Thoracic aorta (tissue), 2 donors: ENCODE results near the gene XRCC3. TPM values are rescaled to one million over a fixed set of nuclear protein-coding genes. Genes with fewer than 3 reads are reported as not detected.

ENCODE experiments used
- ATAC-seq: fragments of 150-250 bp; one replicate; pipeline ENCODE4 v1.8.0; 2017; ENCODE audit warnings: low read depth; ENCODE audit not compliant: insufficient number of reproducible peaks, low FRiP score
- DNase-seq: peaks from one replicate; pipeline ENCODE4 v3.0.0-alpha.2; 2020; ENCODE audit warnings: low spot score
- H3K27ac ChIP-seq, 2 donors: fragments of 200-600 bp; sonication (generic); 1 replicate in 1 of 2; 2 replicates in 1 of 2; pipeline ENCODE4 v1.5.1; 2016; ENCODE audit warnings: mild to moderate bottlenecking in 2 of 2, moderate library complexity in 2 of 2
- H3K27me3 ChIP-seq: fragments of 200-600 bp; sonication (generic); replicated peaks from 2 replicates; pipeline ENCODE4 v1.6.0; 2016; ENCODE audit warnings: mild to moderate bottlenecking; ENCODE audit not compliant: insufficient read depth
- H3K36me3 ChIP-seq: fragments of 200-600 bp; sonication (generic); one replicate; pipeline ENCODE4 v1.5.1; 2016
- H3K4me1 ChIP-seq, 2 donors: fragments of 200-600 bp; sonication (generic); 1 replicate in 1 of 2; 2 replicates in 1 of 2; pipeline versions ENCODE4 v1.5.1 to v1.6.0; 2016; ENCODE audit warnings: low read depth in 2 of 2, mild to moderate bottlenecking in 1 of 2; ENCODE audit not compliant: control insufficient read depth in 1 of 2
- H3K4me3 ChIP-seq: fragments of 200-600 bp; sonication (generic); 2 replicates; pipeline ENCODE4 v1.5.1; 2016; ENCODE audit warnings: mild to moderate bottlenecking
- H3K9me3 ChIP-seq: fragments of 200-600 bp; sonication (generic); 2 replicates; pipeline ENCODE4 v1.5.1; 2016
- total RNA-seq, 2 donors: library from RNA; depleted of rRNA; stranded (reverse); fragments of >200 nt; gene quantifications; one replicate each; pipeline versions ENCODE4 v1.1.0 to v1.2.3, GENCODE V29; 2016
- TF ChIP-seq, protein P1 (sequence below): fragments of 200-600 bp; sonication (generic); IDR thresholded peaks from one replicate; pipeline ENCODE4 v1.5.1; 2019; ENCODE audit warnings: antibody characterized with exemption

The XRCC3 gene
- total RNA-seq, 2 donors from 2014 or later = 8.4 to 18.5 TPM

DNA sequence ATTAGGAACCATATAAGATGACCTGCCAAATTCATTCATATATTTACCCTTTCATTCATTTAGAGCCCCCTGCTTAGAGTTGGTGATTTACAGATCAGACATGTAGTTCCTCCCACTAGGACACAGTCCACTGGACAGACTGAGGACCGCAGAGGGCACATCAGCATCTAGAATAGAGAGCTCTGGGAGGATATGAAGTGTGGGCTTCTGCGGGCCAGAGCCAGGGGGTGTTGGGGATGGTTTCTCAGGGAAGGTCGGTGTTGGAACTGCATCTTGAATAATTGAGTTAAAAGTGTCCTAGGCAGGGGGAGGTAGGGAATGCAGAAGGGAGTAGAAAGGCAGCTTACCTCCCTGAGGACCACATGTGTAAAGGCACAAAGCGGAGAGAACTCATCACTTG is 43.3 kb downstream of the XRCC3 start:
- no peaks in the 10 kb centered on the region for H3K9me3 ChIP-seq
- peaks cover 87% of the 10 kb centered on the region for H3K36me3 ChIP-seq
- H3K4me1 ChIP-seq = no peaks in the 10 kb centered on the region
- no peak overlapping the region for H3K4me3 ChIP-seq
- TF ChIP-seq, protein P1, sequence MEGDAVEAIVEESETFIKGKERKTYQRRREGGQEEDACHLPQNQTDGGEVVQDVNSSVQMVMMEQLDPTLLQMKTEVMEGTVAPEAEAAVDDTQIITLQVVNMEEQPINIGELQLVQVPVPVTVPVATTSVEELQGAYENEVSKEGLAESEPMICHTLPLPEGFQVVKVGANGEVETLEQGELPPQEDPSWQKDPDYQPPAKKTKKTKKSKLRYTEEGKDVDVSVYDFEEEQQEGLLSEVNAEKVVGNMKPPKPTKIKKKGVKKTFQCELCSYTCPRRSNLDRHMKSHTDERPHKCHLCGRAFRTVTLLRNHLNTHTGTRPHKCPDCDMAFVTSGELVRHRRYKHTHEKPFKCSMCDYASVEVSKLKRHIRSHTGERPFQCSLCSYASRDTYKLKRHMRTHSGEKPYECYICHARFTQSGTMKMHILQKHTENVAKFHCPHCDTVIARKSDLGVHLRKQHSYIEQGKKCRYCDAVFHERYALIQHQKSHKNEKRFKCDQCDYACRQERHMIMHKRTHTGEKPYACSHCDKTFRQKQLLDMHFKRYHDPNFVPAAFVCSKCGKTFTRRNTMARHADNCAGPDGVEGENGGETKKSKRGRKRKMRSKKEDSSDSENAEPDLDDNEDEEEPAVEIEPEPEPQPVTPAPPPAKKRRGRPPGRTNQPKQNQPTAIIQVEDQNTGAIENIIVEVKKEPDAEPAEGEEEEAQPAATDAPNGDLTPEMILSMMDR = no peak
- DNase-seq = no peak
- no peaks in the 10 kb centered on the region for H3K27me3 ChIP-seq
- ATAC-seq = no peak
- no peak overlapping the region for H3K27ac ChIP-seq

DNA sequence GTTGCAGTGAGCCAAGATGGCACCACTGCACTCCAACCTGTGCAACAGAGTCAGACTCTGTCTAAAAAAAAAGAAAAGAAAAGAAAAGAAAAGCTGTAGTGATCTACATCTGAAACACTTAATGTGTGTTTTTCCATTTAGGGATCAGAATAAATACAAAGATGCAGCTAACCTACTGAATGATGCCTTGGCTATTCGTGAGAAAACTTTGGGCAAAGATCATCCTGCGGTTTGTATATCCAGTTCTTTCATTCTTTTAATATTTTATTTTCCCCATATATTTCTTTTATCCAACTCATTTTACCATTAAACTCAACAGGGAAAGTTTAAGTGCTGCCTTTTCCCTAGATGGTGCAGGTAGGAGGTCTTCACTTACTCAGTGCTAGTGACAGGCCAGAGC is 45.9 kb downstream of the XRCC3 start:
- no peaks in the 10 kb centered on the region for H3K9me3 ChIP-seq
- ATAC-seq = no peak
- no peak overlapping the region for H3K27ac ChIP-seq
- H3K4me3 ChIP-seq = no peak overlapping the region
- H3K27me3 ChIP-seq = no peaks in the 10 kb centered on the region
- TF ChIP-seq, protein P1 = no peak
- DNase-seq = no peak
- H3K4me1 ChIP-seq = peaks cover 0 to 11% of the 10 kb centered on the region in 2 donors
- H3K36me3 ChIP-seq = peaks cover 62% of the 10 kb centered on the region

DNA sequence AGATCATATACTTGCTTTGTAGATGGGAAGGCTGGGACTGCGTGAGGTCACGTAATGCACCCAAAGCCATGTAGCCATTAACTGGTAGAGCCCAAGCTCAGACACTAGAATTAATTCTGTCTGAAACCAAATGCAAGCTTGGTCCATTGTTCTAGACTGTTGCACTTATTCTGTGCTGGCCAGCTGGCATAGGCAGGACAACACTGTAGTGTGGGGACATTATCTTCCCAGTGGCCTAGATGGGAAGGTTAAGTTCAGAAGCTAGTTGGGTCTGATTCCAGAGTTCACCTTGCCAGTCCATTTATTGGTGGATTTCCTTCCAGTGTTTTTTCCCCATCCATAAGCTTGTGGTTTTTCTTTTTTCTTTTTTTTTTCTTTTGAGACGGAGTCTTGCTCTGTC is 47.1 kb downstream of the XRCC3 start:
- DNase-seq = no peak
- H3K27me3 ChIP-seq = no peaks in the 10 kb centered on the region
- peaks cover 6 to 22% of the 10 kb centered on the region in 2 donors for H3K4me1 ChIP-seq
- TF ChIP-seq, protein P1 = no peak
- peaks cover 56% of the 10 kb centered on the region for H3K36me3 ChIP-seq
- no peaks in the 10 kb centered on the region for H3K9me3 ChIP-seq
- H3K27ac ChIP-seq = no peak overlapping the region
- ATAC-seq = no peak
- no peak overlapping the region for H3K4me3 ChIP-seq

DNA sequence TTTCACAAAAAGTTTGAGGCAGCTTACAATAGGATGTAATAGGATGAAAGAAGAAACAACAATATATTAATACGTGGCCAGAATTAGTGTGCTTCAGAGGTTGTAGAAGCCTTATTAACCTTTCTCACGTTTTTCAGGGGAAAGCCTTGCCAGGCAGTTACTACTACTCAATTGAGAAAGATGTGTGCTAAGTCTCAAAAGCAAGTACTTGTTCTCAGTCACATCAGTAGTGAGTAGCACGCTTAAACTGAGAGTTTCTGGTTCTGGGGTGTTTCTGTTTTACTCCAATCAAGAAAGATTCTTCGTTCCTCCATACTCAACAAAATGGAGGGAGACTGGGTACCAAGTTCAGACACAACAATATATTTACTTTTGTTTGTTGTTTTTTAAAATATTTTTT is 47.6 kb downstream of the XRCC3 start:
- Histone ChIP-seq H3K9me3 (no peaks in the 10 kb centered on the region), H3K4me3 (no peak overlapping the region), H3K27me3 (no peaks in the 10 kb centered on the region), H3K4me1 (peaks cover 6 to 22% of the 10 kb centered on the region in 2 donors), H3K36me3 (peaks cover 56% of the 10 kb centered on the region), H3K27ac (no peak overlapping the region)
- TF ChIP-seq, protein P1 = no peak
- ATAC-seq (no peak), DNase-seq (no peak)

DNA sequence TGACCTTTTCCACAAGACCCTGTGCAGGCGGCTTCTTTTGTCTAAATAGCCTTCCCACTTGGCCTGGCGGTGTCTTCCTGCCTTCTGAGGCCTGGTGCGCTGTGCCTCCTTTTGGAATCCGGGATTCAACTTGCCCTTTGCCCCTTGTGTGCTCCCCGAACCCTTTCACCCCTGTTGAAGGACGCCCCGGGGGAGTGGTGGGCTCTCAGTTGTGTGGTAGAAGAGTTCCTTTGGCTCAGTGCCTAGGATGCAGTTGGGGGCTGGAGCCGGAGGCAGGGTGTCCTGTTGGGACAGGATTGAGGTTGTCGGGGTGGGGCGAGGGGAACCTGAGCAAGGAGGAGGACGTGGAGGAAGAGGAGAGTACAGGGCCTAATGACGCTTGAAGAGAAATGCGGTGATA is 51.7 kb downstream of the XRCC3 start:
- no peak for ATAC-seq
- H3K4me1 ChIP-seq = peaks cover 6 to 22% of the 10 kb centered on the region in 2 donors
- H3K4me3 ChIP-seq = no peak overlapping the region
- peak overlapping the region; percentile 74 to 75 for H3K27ac ChIP-seq
- H3K36me3 ChIP-seq = peaks cover 52% of the 10 kb centered on the region
- TF ChIP-seq, protein P1 = no peak
- no peaks in the 10 kb centered on the region for H3K9me3 ChIP-seq
- no peaks in the 10 kb centered on the region for H3K27me3 ChIP-seq
- DNase-seq = no peak
